Testis (tissue), 2 donors: ENCODE results near the gene PLCD3.

Experiments
- POLR2A ChIP-seq: fragments of 450-650 bp; IDR thresholded peaks from one replicate; pipeline ENCODE4 v1.6.1; 2017; ENCODE audit warnings: antibody characterized with exemption, mild to moderate bottlenecking, moderate library complexity
- TF ChIP-seq, protein P1 (sequence below), 3 experiments: fragments of 450-650 bp in 2 of 3; fragments of 200-600 bp in 1 of 3; sonication (generic) in 1 of 3; IDR thresholded peaks; one replicate each; pipeline ENCODE4 v1.5.1; 2016 to 2019; ENCODE audit warnings: antibody characterized with exemption in 3 of 3, mild to moderate bottlenecking in 2 of 3, moderate library complexity in 1 of 3

- TF ChIP-seq, protein P1, sequence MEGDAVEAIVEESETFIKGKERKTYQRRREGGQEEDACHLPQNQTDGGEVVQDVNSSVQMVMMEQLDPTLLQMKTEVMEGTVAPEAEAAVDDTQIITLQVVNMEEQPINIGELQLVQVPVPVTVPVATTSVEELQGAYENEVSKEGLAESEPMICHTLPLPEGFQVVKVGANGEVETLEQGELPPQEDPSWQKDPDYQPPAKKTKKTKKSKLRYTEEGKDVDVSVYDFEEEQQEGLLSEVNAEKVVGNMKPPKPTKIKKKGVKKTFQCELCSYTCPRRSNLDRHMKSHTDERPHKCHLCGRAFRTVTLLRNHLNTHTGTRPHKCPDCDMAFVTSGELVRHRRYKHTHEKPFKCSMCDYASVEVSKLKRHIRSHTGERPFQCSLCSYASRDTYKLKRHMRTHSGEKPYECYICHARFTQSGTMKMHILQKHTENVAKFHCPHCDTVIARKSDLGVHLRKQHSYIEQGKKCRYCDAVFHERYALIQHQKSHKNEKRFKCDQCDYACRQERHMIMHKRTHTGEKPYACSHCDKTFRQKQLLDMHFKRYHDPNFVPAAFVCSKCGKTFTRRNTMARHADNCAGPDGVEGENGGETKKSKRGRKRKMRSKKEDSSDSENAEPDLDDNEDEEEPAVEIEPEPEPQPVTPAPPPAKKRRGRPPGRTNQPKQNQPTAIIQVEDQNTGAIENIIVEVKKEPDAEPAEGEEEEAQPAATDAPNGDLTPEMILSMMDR (IDR thresholded peaks at IDR 0.05): no peak
- TF ChIP-seq POLR2A: no peak
These were observed 6.8 kb downstream of the PLCD3 start for GRCh38 chr17:45125509-45125908.
